Gastrocnemius medialis (tissue), 4 donors: ENCODE data around the gene AFTPH.

Experiments used
- CTCF ChIP-seq, 5 experiments: fragments of 450-650 bp in 3 of 5; fragments of 200-600 bp in 2 of 5; sonication (generic) in 2 of 5; IDR thresholded peaks in 4 of 5; conservative IDR thresholded peaks in 1 of 5; 1 replicate in 4 of 5; 2 replicates in 1 of 5; pipeline ENCODE4 v1.5.1; 2016 to 2019; ENCODE audit warnings: antibody characterized with exemption in 5 of 5, mild to moderate bottlenecking in 3 of 5, moderate library complexity in 3 of 5
- POLR2A ChIP-seq, 2 donors: fragments of 450-650 bp; IDR thresholded peaks; one replicate each; pipeline ENCODE4 v1.6.1; 2017; ENCODE audit warnings: antibody characterized with exemption in 2 of 2, mild to moderate bottlenecking in 2 of 2, moderate library complexity in 2 of 2

GRCh38 chr2:64637000-64637635, 113.0 kb downstream of the AFTPH start:
- no peak for TF ChIP-seq POLR2A (IDR thresholded peaks at IDR 0.05)
- no peak for TF ChIP-seq CTCF (IDR thresholded peaks at IDR 0.05 in 4 of 5, conservative IDR thresholded peaks at IDR 0.05 in 1 of 5)
